ENCODE measurements around the gene GK.
A peak's percentile ranks its signal among the peaks of the same experiment; 100 is the strongest.

DNA sequence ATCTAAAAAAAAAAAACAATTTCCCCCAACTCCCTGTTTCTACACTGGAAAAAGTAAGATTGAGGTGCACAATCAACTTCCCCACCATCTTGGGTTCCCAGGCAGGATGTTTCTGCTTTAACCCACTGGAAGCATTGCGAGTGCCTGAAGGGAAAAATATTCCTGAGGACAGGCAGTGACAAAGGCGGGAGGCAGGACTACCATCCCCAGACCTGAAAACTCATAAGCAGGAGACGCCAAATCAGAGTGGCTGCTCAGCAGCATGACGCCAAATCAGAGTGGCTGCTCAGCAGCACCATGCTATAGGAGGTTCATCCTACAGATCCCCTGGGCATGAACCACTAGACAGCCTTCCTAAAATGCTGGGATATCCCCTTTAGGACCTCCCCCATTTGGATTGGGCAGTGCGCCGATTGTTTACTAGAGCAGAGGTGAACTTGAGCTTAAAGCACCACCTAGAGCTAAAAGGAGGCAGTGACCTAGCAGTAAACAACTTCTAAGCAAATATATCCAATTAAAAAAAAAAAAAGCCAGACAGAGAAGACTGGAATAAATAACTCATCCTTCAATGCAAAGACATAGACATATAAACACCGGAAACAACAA, 35.0 kb upstream of the GK start:
- TF ChIP-seq, protein P1, sequence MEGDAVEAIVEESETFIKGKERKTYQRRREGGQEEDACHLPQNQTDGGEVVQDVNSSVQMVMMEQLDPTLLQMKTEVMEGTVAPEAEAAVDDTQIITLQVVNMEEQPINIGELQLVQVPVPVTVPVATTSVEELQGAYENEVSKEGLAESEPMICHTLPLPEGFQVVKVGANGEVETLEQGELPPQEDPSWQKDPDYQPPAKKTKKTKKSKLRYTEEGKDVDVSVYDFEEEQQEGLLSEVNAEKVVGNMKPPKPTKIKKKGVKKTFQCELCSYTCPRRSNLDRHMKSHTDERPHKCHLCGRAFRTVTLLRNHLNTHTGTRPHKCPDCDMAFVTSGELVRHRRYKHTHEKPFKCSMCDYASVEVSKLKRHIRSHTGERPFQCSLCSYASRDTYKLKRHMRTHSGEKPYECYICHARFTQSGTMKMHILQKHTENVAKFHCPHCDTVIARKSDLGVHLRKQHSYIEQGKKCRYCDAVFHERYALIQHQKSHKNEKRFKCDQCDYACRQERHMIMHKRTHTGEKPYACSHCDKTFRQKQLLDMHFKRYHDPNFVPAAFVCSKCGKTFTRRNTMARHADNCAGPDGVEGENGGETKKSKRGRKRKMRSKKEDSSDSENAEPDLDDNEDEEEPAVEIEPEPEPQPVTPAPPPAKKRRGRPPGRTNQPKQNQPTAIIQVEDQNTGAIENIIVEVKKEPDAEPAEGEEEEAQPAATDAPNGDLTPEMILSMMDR (IDR thresholded peaks at IDR 0.05), result peak in 1 of 6 experiments; percentile 10
- TF ChIP-seq POLR2A (IDR thresholded peaks at IDR 0.05), result no peak
